Body of pancreas (tissue), 4 donors: ENCODE results near the gene SH3BP1. TPM values are rescaled to one million over a fixed set of nuclear protein-coding genes. Genes with fewer than 3 reads are reported as not detected.

ENCODE experiments used
- ATAC-seq: fragments of 150-250 bp; one replicate; pipeline ENCODE4 v1.9.1; 2016
- DNase-seq, 4 donors: peaks; one replicate each; pipeline ENCODE4 v3.0.0-alpha.2; 2019
- H3K27ac ChIP-seq, 4 donors: fragments of 200-600 bp; sonication (generic); 1 replicate in 3 of 4; 2 replicates in 1 of 4; pipeline versions ENCODE4 v1.5.1 to v1.6.1; 2016 to 2019; ENCODE audit warnings: mild to moderate bottlenecking in 1 of 4, mixed read lengths in 1 of 4, moderate library complexity in 1 of 4
- H3K27me3 ChIP-seq, 2 donors: fragments of 200-600 bp; sonication (generic); one replicate each; pipeline ENCODE4 v1.6.0; 2016; ENCODE audit warnings: mild to moderate bottlenecking in 1 of 2
- H3K36me3 ChIP-seq, 2 donors: fragments of 200-600 bp; sonication (generic); replicated peaks in 1 of 2; 2 replicates each; pipeline ENCODE4 v1.5.1; 2016; ENCODE audit warnings: low read depth in 2 of 2; ENCODE audit not compliant: insufficient read depth in 1 of 2
- H3K4me1 ChIP-seq: fragments of 200-600 bp; sonication (generic); one replicate; pipeline ENCODE4 v1.6.0; 2016
- H3K4me3 ChIP-seq, 2 donors: fragments of 200-600 bp; sonication (generic); 1 replicate in 1 of 2; 2 replicates in 1 of 2; pipeline ENCODE4 v1.5.1; 2016 to 2019
- H3K9me3 ChIP-seq, 3 donors: fragments of 200-600 bp; sonication (generic); 1 replicate in 2 of 3; 2 replicates in 1 of 3; pipeline ENCODE4 v1.5.1; 2016
- POLR2A ChIP-seq, 3 donors: fragments of 450-650 bp; IDR thresholded peaks; one replicate each; pipeline ENCODE4 v1.6.1; 2016; ENCODE audit warnings: antibody characterized with exemption in 3 of 3, mild to moderate bottlenecking in 2 of 3
- WGBS, 2 donors: methylation state at CpG; one replicate each; pipeline ENCODE4 v1.1.5; 2017; 5-methylcytosine and 5-hydroxymethylcytosine counted together
- intact Hi-C: fragments of 100-400 bp; cut with DNase I; formaldehyde crosslinking; loops from one replicate; pipeline ENCODE4 v1.15.1; 2023
- small RNA-seq: library from RNA; depleted of rRNA; stranded (forward); fragments of <200 nt; gene quantifications from one replicate; pipeline ENCODE3, GENCODE V24; 2016
- total RNA-seq, 2 donors: library from RNA; depleted of rRNA; stranded (reverse); fragments of >200 nt; gene quantifications; one replicate each; pipeline ENCODE4 v1.1.0, GENCODE V29; 2016
- TF ChIP-seq, protein P1 (sequence below), 7 experiments: fragments of 450-650 bp in 4 of 7; fragments of 200-600 bp in 3 of 7; sonication (generic) in 3 of 7; IDR thresholded peaks; one replicate each; pipeline ENCODE4 v1.5.1; 2016 to 2019; ENCODE audit warnings: antibody characterized with exemption in 7 of 7

Gene SH3BP1
- total RNA-seq, 2 donors from 2014 or later: 2.0 to 40.0 TPM

DNA sequence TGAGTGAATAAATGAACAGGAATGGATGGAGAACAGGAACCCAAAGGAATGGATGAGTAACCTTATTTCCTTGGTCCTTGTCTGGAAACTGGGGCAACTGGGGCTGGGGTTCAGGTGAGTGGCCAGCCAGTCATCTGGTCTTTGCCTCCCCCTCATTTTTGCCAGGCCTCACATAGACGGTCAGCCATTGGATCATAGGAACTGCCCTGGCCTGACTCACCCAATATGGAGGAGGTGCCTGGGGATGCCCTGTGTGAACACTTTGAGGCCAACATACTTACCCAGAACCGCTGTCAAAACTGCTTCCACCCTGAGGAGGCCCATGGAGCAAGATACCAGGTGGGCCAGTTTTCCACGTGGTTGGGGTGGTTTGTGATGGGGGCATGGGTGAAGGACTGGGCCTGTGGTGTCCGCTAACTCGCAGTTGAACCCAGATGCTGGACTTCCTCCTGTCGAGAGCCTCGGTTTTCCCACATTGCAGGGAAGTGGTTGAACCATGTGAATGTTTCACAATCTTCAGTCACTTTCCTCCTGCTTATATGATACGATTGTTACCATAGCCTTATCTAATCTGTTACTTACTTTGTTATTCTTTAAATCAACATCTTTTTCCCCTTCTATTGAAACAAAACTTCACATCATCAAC is 61.8 kb downstream of the SH3BP1 start:
- no peak for ATAC-seq
- intact Hi-C loops: no loop called here
- Histone ChIP-seq H3K36me3 (no peaks in the 10 kb centered on the region), H3K4me1 (peaks cover 8% of the 10 kb centered on the region), H3K27me3 (no peaks in the 10 kb centered on the region), H3K9me3 (no peaks in the 10 kb centered on the region), H3K4me3 (no peak overlapping the region), H3K27ac (no peak overlapping the region)
- WGBS, 2 donors: 62 to 73% methylated on average over 8 of the region's 8 CpGs
- peak in 1 of 4 donors; percentile 33 for DNase-seq
- TF ChIP-seq, protein P1, sequence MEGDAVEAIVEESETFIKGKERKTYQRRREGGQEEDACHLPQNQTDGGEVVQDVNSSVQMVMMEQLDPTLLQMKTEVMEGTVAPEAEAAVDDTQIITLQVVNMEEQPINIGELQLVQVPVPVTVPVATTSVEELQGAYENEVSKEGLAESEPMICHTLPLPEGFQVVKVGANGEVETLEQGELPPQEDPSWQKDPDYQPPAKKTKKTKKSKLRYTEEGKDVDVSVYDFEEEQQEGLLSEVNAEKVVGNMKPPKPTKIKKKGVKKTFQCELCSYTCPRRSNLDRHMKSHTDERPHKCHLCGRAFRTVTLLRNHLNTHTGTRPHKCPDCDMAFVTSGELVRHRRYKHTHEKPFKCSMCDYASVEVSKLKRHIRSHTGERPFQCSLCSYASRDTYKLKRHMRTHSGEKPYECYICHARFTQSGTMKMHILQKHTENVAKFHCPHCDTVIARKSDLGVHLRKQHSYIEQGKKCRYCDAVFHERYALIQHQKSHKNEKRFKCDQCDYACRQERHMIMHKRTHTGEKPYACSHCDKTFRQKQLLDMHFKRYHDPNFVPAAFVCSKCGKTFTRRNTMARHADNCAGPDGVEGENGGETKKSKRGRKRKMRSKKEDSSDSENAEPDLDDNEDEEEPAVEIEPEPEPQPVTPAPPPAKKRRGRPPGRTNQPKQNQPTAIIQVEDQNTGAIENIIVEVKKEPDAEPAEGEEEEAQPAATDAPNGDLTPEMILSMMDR (IDR thresholded peaks at IDR 0.05): no peak
- no peak for TF ChIP-seq POLR2A (IDR thresholded peaks at IDR 0.05)

DNA sequence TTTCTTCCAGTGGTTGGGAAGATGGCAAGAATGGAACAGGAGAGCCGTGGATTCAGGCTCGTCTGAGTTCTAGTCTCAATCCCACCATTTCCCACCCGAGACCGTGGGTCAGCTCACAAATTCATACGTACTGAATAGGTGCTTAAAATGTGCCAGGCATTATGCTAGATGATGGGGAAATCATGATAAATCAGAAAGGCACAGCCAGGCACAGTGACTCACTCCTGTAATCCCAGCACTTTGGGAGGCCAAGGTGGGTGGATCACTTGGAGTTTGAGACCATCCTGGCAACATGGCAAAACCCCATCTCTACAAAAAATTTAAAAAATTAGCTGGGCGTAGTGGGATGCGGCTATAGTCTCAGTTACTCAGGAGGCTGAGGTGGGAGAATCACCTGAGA is 64.4 kb downstream of the SH3BP1 start:
- no peak for ATAC-seq
- 80 to 81% methylated on average over 7 of the region's 7 CpGs for WGBS, 2 donors
- intact Hi-C loops: no loop called here
- Histone ChIP-seq H3K4me3 (no peak overlapping the region), H3K36me3 (no peaks in the 10 kb centered on the region), H3K9me3 (no peaks in the 10 kb centered on the region), H3K27ac (no peak overlapping the region), H3K27me3 (no peaks in the 10 kb centered on the region), H3K4me1 (no peaks in the 10 kb centered on the region)
- no peak for DNase-seq
- TF ChIP-seq, protein P1 (IDR thresholded peaks at IDR 0.05): no peak
- TF ChIP-seq POLR2A (IDR thresholded peaks at IDR 0.05): no peak

DNA sequence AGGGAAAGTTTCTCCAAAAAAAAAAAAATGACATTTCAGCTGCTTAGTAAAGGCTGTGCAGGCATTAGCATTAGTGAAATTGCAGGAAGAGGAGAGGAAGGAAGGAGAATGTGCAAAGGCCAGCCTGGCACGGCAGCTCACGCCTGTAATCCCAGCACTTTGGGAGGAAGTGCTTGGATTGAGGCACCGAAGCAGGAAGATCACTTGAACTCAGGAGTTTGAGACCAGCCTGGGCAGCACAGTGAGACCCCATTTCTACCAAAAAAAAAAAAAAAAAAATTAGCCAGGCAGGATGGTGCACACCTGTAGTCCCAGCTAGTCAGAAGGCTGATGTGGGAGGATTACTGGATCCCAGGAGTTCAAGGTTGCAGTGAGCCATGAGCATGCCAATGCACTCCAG is 65.2 kb downstream of the SH3BP1 start:
- TF ChIP-seq, protein P1 (IDR thresholded peaks at IDR 0.05): no peak
- no peak for TF ChIP-seq POLR2A (IDR thresholded peaks at IDR 0.05)
- ATAC-seq: no peak

DNA sequence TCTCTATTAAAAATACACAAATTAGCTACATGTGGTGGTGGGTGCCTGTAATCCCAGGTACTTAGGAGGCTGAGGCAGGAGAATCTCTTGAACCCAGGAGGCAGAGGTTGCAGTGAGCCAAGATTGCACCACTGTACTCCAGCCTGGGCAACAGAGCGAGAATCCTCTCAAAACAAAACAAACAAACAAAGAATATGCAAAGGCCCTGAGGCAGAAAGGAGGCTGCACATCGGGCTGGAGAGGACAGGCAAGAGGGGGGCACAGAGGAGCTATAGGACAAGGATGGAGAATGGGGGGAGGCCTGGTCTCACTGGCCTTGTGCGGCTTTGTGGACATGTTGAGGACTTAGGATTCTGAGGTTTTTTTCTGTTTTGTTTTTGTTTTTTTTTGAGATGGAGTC is 65.7 kb downstream of the SH3BP1 start:
- Histone ChIP-seq H3K36me3 (no peaks in the 10 kb centered on the region), H3K27ac (no peak overlapping the region), H3K9me3 (no peaks in the 10 kb centered on the region), H3K27me3 (no peaks in the 10 kb centered on the region), H3K4me3 (no peak overlapping the region), H3K4me1 (no peaks in the 10 kb centered on the region)
- ATAC-seq (no peak), DNase-seq (no peak)
- TF ChIP-seq POLR2A (IDR thresholded peaks at IDR 0.05): no peak
- TF ChIP-seq, protein P1 (IDR thresholded peaks at IDR 0.05): no peak
- 91 to 96% methylated on average over 3 of the region's 3 CpGs for WGBS, 2 donors
- intact Hi-C loops: no loop called here

More for the DNA sequence above, 65.2 kb downstream of the SH3BP1 start:
- no peaks in the 10 kb centered on the region for H3K36me3 ChIP-seq
- H3K27ac ChIP-seq: no peak overlapping the region
- H3K9me3 ChIP-seq: no peaks in the 10 kb centered on the region
- H3K27me3 ChIP-seq: no peaks in the 10 kb centered on the region
- intact Hi-C loops: no loop called here
- no peaks in the 10 kb centered on the region for H3K4me1 ChIP-seq
- H3K4me3 ChIP-seq: no peak overlapping the region
- 54 to 97% methylated on average over 3 of the region's 3 CpGs for WGBS, 2 donors
- no peak for DNase-seq

Small RNA genes lying within 50 kb of the gene (small RNA-seq; reads per million reads assigned to genes)
- gene RN7SL385P: not detected

Other genes with a start within 250 kb of the SH3BP1 start
- gene ELFN2, start 212.2 kb upstream of the SH3BP1 start, total RNA-seq: 1 to 10 TPM in 1 of 2 donors, not detected in 1; 1.6 TPM
- 1 to 10 TPM; 3.0 to 7.3 TPM for gene MFNG, start 153.3 kb upstream of the SH3BP1 start, total RNA-seq
- 10 to 100 TPM; 17.4 to 28.7 TPM for gene CARD10, start 120.3 kb upstream of the SH3BP1 start, total RNA-seq
- gene CDC42EP1, start 79.2 kb upstream of the SH3BP1 start, total RNA-seq: 10 to 100 TPM; 73.2 to 84.7 TPM
- gene LGALS2, start 59.6 kb upstream of the SH3BP1 start, total RNA-seq: 10 to 100 TPM; 19.2 to 68.9 TPM
- 10 to 100 TPM; 38.4 to 42.5 TPM for gene GGA1, start 30.8 kb upstream of the SH3BP1 start, total RNA-seq
- 10 to 100 TPM in 1 of 2 donors, 1 to 10 TPM in 1; 7.0 to 23.1 TPM for gene PDXP, start 19.1 kb downstream of the SH3BP1 start, total RNA-seq
- gene LGALS1, start 36.0 kb downstream of the SH3BP1 start, total RNA-seq: 100 to 1,000 TPM in 1 of 2 donors, 10 to 100 TPM in 1; 90.3 to 325 TPM
- gene NOL12, start 46.7 kb downstream of the SH3BP1 start, total RNA-seq: 10 to 100 TPM; 10.4 to 19.1 TPM
- gene TRIOBP, start 57.4 kb downstream of the SH3BP1 start, total RNA-seq: 10 to 100 TPM; 65.6 to 76.5 TPM
- 10 to 100 TPM; 31.6 to 42.5 TPM for gene GCAT, start 168.3 kb downstream of the SH3BP1 start, total RNA-seq
- not detected for gene GALR3, start 183.7 kb downstream of the SH3BP1 start, total RNA-seq
- gene ANKRD54, start 204.7 kb downstream of the SH3BP1 start, total RNA-seq: 10 to 100 TPM; 38.1 to 88.0 TPM
- 100 to 1,000 TPM; 139 to 230 TPM for gene EIF3L, start 209.8 kb downstream of the SH3BP1 start, total RNA-seq